ENCODE results near the gene ENOX1.

The ENOX1 gene

GRCh38 chr13:43242040-43242439, 544.7 kb downstream of the ENOX1 start:
- no peak overlapping the region for H3K4me2 ChIP-seq (ENCODE audit: insufficient read depth, low read length)
- no peak for TF ChIP-seq EZH2 (IDR thresholded peaks at IDR 0.05; ENCODE audit: borderline replicate concordance, low read depth, low read length, severe bottlenecking)
- no peak for TF ChIP-seq CTCF (IDR thresholded peaks at IDR 0.05; ENCODE audit: borderline replicate concordance, extremely low read depth, low read length, poor library complexity, severe bottlenecking)
- DNase-seq (no peak), ATAC-seq (ENCODE audit: insufficient read depth, low read depth) (no peak)
- H3K27ac ChIP-seq (ENCODE audit: low read length) = no peak overlapping the region
- peaks cover 2% of the 10 kb centered on the region for H3K27me3 ChIP-seq (ENCODE audit: insufficient read depth, low read length, poor library complexity)
- H3K36me3 ChIP-seq (ENCODE audit: insufficient read depth, low read length) = no peaks in the 10 kb centered on the region
- no peak overlapping the region for H3K9ac ChIP-seq (ENCODE audit: low read depth, low read length)
- no peaks in the 10 kb centered on the region for H3K79me2 ChIP-seq (ENCODE audit: insufficient read depth, low read length)
- H4K20me1 ChIP-seq (ENCODE audit: insufficient read depth, low read length) = no peaks in the 10 kb centered on the region
- H3K9me3 ChIP-seq (ENCODE audit: insufficient read depth, low read length, severe bottlenecking) = no peaks in the 10 kb centered on the region
- no peak overlapping the region for H2AFZ ChIP-seq (ENCODE audit: low read depth, low read length)
- H3K4me3 ChIP-seq (ENCODE audit: low read depth in 1 of 2, low read length in 2 of 2) = no peak overlapping the region
- no peaks in the 10 kb centered on the region for H3K4me1 ChIP-seq (ENCODE audit: insufficient read depth, low read length)

- Histone ChIP-seq H2AFZ (ENCODE audit: low read depth, low read length) (no peak overlapping the region), H3K9ac (ENCODE audit: low read depth, low read length) (no peak overlapping the region), H3K36me3 (ENCODE audit: insufficient read depth, low read length) (no peaks in the 10 kb centered on the region), H3K4me3 (ENCODE audit: low read depth in 1 of 2, low read length in 2 of 2) (no peak overlapping the region), H3K9me3 (ENCODE audit: insufficient read depth, low read length, severe bottlenecking) (no peaks in the 10 kb centered on the region), H3K4me2 (ENCODE audit: insufficient read depth, low read length) (no peak overlapping the region), H3K27ac (ENCODE audit: low read length) (no peak overlapping the region), H3K79me2 (ENCODE audit: insufficient read depth, low read length) (no peaks in the 10 kb centered on the region), H4K20me1 (ENCODE audit: insufficient read depth, low read length) (no peaks in the 10 kb centered on the region), H3K27me3 (ENCODE audit: insufficient read depth, low read length, poor library complexity) (peaks cover 2% of the 10 kb centered on the region), H3K4me1 (ENCODE audit: insufficient read depth, low read length) (no peaks in the 10 kb centered on the region)
- ATAC-seq (ENCODE audit: insufficient read depth, low read depth) (no peak), DNase-seq (no peak)
- TF ChIP-seq EZH2 (IDR thresholded peaks at IDR 0.05; ENCODE audit: borderline replicate concordance, low read depth, low read length, severe bottlenecking) = no peak
- no peak for TF ChIP-seq CTCF (IDR thresholded peaks at IDR 0.05; ENCODE audit: borderline replicate concordance, extremely low read depth, low read length, poor library complexity, severe bottlenecking)
These were observed 546.5 kb downstream of the ENOX1 start for GRCh38 chr13:43240278-43240677.

GRCh38 chr13:43239275-43239840, 547.4 kb downstream of the ENOX1 start:
- Histone ChIP-seq H3K9ac (ENCODE audit: low read depth, low read length) (no peak overlapping the region), H3K9me3 (ENCODE audit: insufficient read depth, low read length, severe bottlenecking) (no peaks in the 10 kb centered on the region), H3K79me2 (ENCODE audit: insufficient read depth, low read length) (no peaks in the 10 kb centered on the region), H3K27me3 (ENCODE audit: insufficient read depth, low read length, poor library complexity) (peaks cover 2% of the 10 kb centered on the region), H3K27ac (ENCODE audit: low read length) (no peak overlapping the region), H4K20me1 (ENCODE audit: insufficient read depth, low read length) (no peaks in the 10 kb centered on the region), H3K36me3 (ENCODE audit: insufficient read depth, low read length) (no peaks in the 10 kb centered on the region), H2AFZ (ENCODE audit: low read depth, low read length) (no peak overlapping the region), H3K4me3 (ENCODE audit: low read depth in 1 of 2, low read length in 2 of 2) (no peak overlapping the region), H3K4me2 (ENCODE audit: insufficient read depth, low read length) (no peak overlapping the region), H3K4me1 (ENCODE audit: insufficient read depth, low read length) (no peaks in the 10 kb centered on the region)
- no peak for DNase-seq
- TF ChIP-seq EZH2 (IDR thresholded peaks at IDR 0.05; ENCODE audit: borderline replicate concordance, low read depth, low read length, severe bottlenecking) (no peak), CTCF (IDR thresholded peaks at IDR 0.05; ENCODE audit: borderline replicate concordance, extremely low read depth, low read length, poor library complexity, severe bottlenecking) (no peak)
- no peak for ATAC-seq (ENCODE audit: insufficient read depth, low read depth)
